GM12864 (cell line): ENCODE data around the gene DAG1.

Experiments
- DNase-seq: peaks from one replicate; pipeline ENCODE4 v3.0.0-alpha.2; 2011; ENCODE audit warnings: low read depth
- H3K4me3 ChIP-seq: 2 replicates; pipeline ENCODE4 v1.5.1; 2011; ENCODE audit warnings: mild to moderate bottlenecking, low read depth, low read length, control low read depth
- TF ChIP-seq, protein P1 (sequence below): IDR thresholded peaks from 2 replicates; pipeline ENCODE4 v1.5.1; 2011; ENCODE audit warnings: low read depth, mild to moderate bottlenecking, moderate library complexity, low read length, control low read depth, inconsistent platforms; ENCODE audit errors: missing control alignments

DAG1 gene

GRCh38 chr3:49500205-49500731, 30.2 kb downstream of the DAG1 start:
- TF ChIP-seq, protein P1, sequence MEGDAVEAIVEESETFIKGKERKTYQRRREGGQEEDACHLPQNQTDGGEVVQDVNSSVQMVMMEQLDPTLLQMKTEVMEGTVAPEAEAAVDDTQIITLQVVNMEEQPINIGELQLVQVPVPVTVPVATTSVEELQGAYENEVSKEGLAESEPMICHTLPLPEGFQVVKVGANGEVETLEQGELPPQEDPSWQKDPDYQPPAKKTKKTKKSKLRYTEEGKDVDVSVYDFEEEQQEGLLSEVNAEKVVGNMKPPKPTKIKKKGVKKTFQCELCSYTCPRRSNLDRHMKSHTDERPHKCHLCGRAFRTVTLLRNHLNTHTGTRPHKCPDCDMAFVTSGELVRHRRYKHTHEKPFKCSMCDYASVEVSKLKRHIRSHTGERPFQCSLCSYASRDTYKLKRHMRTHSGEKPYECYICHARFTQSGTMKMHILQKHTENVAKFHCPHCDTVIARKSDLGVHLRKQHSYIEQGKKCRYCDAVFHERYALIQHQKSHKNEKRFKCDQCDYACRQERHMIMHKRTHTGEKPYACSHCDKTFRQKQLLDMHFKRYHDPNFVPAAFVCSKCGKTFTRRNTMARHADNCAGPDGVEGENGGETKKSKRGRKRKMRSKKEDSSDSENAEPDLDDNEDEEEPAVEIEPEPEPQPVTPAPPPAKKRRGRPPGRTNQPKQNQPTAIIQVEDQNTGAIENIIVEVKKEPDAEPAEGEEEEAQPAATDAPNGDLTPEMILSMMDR, result no peak
- no peak for DNase-seq
- H3K4me3 ChIP-seq, result no peak overlapping the region

GRCh38 chr3:49500732-49501609, 30.9 kb downstream of the DAG1 start:
- no peak overlapping the region for H3K4me3 ChIP-seq
- DNase-seq, result no peak
- TF ChIP-seq, protein P1, result no peak

- TF ChIP-seq, protein P1, result no peak
- DNase-seq, result no peak
- H3K4me3 ChIP-seq, result no peak overlapping the region
Observed at GRCh38 chr3:49501842-49502241, 31.8 kb downstream of the DAG1 start.

GRCh38 chr3:49506906-49507305, 36.8 kb downstream of the DAG1 start:
- DNase-seq, result no peak
- H3K4me3 ChIP-seq, result no peak overlapping the region
- TF ChIP-seq, protein P1, result no peak

- DNase-seq, result no peak
- H3K4me3 ChIP-seq, result no peak overlapping the region
- TF ChIP-seq, protein P1, result no peak
Observed at GRCh38 chr3:49509028-49509561, 39.0 kb downstream of the DAG1 start.

- TF ChIP-seq, protein P1, result no peak
- no peak for DNase-seq
- H3K4me3 ChIP-seq, result no peak overlapping the region
Observed at GRCh38 chr3:49511639-49512038, 41.6 kb downstream of the DAG1 start.
